SK-N-SH treated with all-trans-retinoic acid at 6 μM for 48 hours (cell line): ENCODE data around the gene KRTAP10-2.
"Not testable (repeated sequence)": the region's sequence is repeated elsewhere in the genome, so short reads cannot be mapped to it uniquely, and the experiment has no call there.

Experiments
- BACH2 ChIP-seq: fragments of 250-450 bp; sonication (Bioruptor Pico); IDR thresholded peaks from 2 replicates; pipeline ENCODE4 v1.9.0; 2021; ENCODE audit warnings: mild to moderate bottlenecking, borderline replicate concordance
- ESRRG ChIP-seq: fragments of 250-450 bp; sonication (Bioruptor Pico); IDR thresholded peaks from 2 replicates; pipeline ENCODE4 v1.6.1; 2021; ENCODE audit warnings: mild to moderate bottlenecking
- PPARA ChIP-seq: fragments of 250-450 bp; sonication (Bioruptor Pico); IDR thresholded peaks from 2 replicates; pipeline ENCODE4 v1.5.0; 2020; ENCODE audit warnings: mild to moderate bottlenecking, borderline replicate concordance
- ZFP3 ChIP-seq: fragments of 250-450 bp; sonication (Bioruptor Pico); IDR thresholded peaks from 2 replicates; pipeline ENCODE4 v1.5.0; 2020; ENCODE audit warnings: mild to moderate bottlenecking, moderate library complexity
- ZFP30 ChIP-seq: fragments of 450-650 bp; formaldehyde crosslinking; IDR thresholded peaks from 2 replicates; pipeline ENCODE4 v1.5.0; 2022; ENCODE audit warnings: mild to moderate bottlenecking, moderate library complexity
- ZNF8 ChIP-seq: fragments of 450-650 bp; formaldehyde crosslinking; IDR thresholded peaks from 2 replicates; pipeline ENCODE4 v1.5.0; 2020; ENCODE audit warnings: mild to moderate bottlenecking, moderate library complexity
- TF ChIP-seq, protein P1 (sequence below): fragments of 250-450 bp; sonication (Bioruptor Pico); IDR thresholded peaks from 2 replicates; pipeline ENCODE4 v1.5.0; 2020; ENCODE audit warnings: mild to moderate bottlenecking, moderate library complexity
- TF ChIP-seq, protein P2 (sequence below): fragments of 250-450 bp; sonication (Bioruptor Pico); IDR thresholded peaks from 2 replicates; pipeline ENCODE4 v1.8.0; 2020; ENCODE audit warnings: mild to moderate bottlenecking, moderate library complexity, borderline replicate concordance

DNA sequence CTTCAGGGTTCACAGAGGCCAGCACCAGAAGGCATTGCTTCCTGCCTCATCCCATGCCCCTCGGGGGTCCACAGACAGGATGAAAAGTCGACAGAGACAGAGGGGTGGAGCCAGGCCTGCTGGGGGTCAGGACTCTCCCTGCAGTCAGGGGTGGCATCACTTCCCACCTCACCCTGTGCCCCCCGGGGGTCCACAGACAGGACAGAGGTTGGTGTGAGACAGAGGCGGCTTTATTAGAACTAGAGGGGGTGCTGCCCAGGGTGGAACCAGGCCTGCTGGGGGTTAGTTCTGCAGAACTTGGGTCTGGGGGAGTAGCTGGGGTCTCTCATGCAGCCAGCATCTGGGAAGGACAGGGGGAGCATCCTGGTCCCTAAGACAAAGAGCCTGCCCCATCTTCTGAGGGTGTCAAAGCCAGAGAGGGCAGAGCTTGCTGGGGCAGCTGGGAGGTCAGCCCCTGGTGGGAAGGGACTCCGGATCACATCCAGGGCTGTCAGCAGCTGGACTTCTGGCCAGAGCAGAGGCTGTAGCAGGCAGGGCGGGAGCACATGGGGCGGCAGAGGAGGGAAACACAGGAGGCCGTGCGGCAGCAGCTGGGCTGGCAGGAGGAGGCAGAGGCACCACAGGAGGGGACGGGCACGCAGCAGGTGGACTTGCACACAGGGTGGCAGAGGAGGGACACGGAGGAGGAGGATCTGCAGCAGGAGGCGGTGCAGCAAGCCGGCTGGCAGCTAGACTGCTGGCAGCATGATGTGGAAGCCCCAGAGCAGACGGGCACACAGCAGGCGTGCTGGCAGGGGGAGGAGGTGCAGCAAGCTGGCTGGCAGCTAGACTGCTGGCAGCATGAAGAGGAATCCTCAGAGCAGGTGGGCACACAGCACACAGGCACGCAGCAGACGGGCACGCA, 39.8 kb upstream of the KRTAP10-2 start:
- TF ChIP-seq ZNF8 (CRISPR knock-in tag); ZFP30 (CRISPR knock-in tag); PPARA (CRISPR knock-in tag); ZFP3 (CRISPR knock-in tag); BACH2 (CRISPR knock-in tag); ESRRG: not testable (repeated sequence)
- TF ChIP-seq, protein P1, sequence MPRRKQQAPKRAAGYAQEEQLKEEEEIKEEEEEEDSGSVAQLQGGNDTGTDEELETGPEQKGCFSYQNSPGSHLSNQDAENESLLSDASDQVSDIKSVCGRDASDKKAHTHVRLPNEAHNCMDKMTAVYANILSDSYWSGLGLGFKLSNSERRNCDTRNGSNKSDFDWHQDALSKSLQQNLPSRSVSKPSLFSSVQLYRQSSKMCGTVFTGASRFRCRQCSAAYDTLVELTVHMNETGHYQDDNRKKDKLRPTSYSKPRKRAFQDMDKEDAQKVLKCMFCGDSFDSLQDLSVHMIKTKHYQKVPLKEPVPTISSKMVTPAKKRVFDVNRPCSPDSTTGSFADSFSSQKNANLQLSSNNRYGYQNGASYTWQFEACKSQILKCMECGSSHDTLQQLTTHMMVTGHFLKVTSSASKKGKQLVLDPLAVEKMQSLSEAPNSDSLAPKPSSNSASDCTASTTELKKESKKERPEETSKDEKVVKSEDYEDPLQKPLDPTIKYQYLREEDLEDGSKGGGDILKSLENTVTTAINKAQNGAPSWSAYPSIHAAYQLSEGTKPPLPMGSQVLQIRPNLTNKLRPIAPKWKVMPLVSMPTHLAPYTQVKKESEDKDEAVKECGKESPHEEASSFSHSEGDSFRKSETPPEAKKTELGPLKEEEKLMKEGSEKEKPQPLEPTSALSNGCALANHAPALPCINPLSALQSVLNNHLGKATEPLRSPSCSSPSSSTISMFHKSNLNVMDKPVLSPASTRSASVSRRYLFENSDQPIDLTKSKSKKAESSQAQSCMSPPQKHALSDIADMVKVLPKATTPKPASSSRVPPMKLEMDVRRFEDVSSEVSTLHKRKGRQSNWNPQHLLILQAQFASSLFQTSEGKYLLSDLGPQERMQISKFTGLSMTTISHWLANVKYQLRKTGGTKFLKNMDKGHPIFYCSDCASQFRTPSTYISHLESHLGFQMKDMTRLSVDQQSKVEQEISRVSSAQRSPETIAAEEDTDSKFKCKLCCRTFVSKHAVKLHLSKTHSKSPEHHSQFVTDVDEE: not testable (repeated sequence)
- TF ChIP-seq, protein P2, sequence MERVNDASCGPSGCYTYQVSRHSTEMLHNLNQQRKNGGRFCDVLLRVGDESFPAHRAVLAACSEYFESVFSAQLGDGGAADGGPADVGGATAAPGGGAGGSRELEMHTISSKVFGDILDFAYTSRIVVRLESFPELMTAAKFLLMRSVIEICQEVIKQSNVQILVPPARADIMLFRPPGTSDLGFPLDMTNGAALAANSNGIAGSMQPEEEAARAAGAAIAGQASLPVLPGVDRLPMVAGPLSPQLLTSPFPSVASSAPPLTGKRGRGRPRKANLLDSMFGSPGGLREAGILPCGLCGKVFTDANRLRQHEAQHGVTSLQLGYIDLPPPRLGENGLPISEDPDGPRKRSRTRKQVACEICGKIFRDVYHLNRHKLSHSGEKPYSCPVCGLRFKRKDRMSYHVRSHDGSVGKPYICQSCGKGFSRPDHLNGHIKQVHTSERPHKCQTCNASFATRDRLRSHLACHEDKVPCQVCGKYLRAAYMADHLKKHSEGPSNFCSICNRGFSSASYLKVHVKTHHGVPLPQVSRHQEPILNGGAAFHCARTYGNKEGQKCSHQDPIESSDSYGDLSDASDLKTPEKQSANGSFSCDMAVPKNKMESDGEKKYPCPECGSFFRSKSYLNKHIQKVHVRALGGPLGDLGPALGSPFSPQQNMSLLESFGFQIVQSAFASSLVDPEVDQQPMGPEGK (CRISPR knock-in tag): not testable (repeated sequence)
